ENCODE measurements around the gene MRPL1. TPM values are rescaled to one million over a fixed set of nuclear protein-coding genes. Genes with fewer than 3 reads are reported as not detected.

Gene MRPL1
- total and polyA plus RNA-seq, 9 of the 15 experiments (the other 6 are each of a cell fraction or from before 2014, with no cell fraction given) = 38.4 to 75.7 (median 63.7) TPM

DNA sequence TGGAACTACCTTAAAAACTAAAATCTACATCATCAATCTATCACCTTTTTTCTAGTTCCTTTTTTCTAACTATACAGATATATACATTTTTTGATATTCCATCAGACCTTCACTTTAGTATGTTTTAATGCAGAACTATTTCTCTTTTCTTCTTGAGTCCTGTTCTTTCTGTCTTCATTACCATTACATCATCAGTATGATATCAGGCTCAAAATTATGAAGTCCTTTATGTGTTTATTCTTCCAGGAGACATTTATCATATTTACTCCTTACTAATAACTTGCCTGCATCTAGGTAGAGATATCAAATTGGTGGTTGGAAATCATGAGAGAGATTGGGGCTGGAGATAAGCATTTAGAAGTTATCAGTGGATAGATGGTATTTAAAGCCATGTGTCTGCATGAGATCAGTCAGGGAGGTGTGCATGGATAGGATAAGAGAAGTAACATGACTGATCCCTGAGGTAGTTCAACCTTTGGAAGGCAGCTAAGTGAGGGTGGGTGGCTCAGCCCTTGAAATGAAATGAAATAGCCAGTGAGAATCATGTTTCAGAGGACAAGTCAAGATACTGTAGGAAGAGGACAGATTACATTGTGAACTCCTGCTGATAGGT is 43.1 kb downstream of the MRPL1 start (continued):
- TF ChIP-seq, protein P1, sequence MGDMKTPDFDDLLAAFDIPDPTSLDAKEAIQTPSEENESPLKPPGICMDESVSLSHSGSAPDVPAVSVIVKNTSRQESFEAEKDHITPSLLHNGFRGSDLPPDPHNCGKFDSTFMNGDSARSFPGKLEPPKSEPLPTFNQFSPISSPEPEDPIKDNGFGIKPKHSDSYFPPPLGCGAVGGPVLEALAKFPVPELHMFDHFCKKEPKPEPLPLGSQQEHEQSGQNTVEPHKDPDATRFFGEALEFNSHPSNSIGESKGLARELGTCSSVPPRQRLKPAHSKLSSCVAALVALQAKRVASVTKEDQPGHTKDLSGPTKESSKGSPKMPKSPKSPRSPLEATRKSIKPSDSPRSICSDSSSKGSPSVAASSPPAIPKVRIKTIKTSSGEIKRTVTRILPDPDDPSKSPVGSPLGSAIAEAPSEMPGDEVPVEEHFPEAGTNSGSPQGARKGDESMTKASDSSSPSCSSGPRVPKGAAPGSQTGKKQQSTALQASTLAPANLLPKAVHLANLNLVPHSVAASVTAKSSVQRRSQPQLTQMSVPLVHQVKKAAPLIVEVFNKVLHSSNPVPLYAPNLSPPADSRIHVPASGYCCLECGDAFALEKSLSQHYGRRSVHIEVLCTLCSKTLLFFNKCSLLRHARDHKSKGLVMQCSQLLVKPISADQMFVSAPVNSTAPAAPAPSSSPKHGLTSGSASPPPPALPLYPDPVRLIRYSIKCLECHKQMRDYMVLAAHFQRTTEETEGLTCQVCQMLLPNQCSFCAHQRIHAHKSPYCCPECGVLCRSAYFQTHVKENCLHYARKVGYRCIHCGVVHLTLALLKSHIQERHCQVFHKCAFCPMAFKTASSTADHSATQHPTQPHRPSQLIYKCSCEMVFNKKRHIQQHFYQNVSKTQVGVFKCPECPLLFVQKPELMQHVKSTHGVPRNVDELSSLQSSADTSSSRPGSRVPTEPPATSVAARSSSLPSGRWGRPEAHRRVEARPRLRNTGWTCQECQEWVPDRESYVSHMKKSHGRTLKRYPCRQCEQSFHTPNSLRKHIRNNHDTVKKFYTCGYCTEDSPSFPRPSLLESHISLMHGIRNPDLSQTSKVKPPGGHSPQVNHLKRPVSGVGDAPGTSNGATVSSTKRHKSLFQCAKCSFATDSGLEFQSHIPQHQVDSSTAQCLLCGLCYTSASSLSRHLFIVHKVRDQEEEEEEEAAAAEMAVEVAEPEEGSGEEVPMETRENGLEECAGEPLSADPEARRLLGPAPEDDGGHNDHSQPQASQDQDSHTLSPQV (IDR thresholded peaks at IDR 0.05) = no peak

DNA sequence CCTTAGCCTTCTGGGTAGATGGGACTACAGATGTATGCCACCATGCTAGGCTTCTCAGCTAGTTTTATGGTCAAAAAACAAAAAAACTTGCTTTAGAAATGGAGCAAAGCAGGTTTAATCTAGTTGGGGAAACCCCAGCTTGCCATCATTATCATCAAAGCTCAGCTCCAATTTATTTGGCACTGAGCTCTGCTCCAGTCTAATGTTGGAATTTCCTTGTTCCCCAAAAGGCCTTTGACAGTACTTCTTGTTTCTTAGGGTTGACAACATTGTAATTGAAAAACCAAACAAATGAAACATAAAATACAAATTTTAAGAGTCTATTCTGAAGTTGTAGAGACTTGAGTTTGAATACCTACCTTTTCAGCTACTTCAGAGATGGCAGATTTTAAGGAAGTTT is 48.0 kb downstream of the MRPL1 start:
- FAIRE-seq = no peak
- POLR2A ChIA-PET = interaction anchor here (0.6 kb wide), 1 partner anchor 45 kb away, joined by 3 read pairs; no protein-coding TSS in a partner anchor
- no peak overlapping the region for H2AFZ ChIP-seq (ENCODE audit: low read depth, low read length)
- TF ChIP-seq ZNF57 (CRISPR knock-in tag; IDR thresholded peaks at IDR 0.05) (no peak), NCOR1 (IDR thresholded peaks at IDR 0.05) (no peak), PRDM10 (IDR thresholded peaks at IDR 0.05; ENCODE audit: partially characterized antibody) (no peak), ZNF445 (CRISPR knock-in tag; IDR thresholded peaks at IDR 0.05; ENCODE audit: low read depth) (no peak)
- TF ChIP-seq, protein P2, sequence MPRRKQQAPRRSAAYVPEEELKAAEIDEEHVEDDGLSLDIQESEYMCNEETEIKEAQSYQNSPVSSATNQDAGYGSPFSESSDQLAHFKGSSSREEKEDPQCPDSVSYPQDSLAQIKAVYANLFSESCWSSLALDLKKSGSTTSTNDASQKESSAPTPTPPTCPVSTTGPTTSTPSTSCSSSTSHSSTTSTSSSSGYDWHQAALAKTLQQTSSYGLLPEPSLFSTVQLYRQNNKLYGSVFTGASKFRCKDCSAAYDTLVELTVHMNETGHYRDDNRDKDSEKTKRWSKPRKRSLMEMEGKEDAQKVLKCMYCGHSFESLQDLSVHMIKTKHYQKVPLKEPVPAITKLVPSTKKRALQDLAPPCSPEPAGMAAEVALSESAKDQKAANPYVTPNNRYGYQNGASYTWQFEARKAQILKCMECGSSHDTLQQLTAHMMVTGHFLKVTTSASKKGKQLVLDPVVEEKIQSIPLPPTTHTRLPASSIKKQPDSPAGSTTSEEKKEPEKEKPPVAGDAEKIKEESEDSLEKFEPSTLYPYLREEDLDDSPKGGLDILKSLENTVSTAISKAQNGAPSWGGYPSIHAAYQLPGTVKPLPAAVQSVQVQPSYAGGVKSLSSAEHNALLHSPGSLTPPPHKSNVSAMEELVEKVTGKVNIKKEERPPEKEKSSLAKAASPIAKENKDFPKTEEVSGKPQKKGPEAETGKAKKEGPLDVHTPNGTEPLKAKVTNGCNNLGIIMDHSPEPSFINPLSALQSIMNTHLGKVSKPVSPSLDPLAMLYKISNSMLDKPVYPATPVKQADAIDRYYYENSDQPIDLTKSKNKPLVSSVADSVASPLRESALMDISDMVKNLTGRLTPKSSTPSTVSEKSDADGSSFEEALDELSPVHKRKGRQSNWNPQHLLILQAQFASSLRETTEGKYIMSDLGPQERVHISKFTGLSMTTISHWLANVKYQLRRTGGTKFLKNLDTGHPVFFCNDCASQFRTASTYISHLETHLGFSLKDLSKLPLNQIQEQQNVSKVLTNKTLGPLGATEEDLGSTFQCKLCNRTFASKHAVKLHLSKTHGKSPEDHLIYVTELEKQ (CRISPR knock-in tag; IDR thresholded peaks at IDR 0.05) = no peak

More for the DNA sequence above, 48.0 kb downstream of the MRPL1 start:
- no TSS peak for BruUV-seq (replicated peaks)
- Histone ChIP-seq H3K27me3 (ENCODE audit: control insufficient read depth in 2 of 2, insufficient read depth in 2 of 2, low read length in 2 of 2) (no peaks in the 10 kb centered on the region), H3K4me3 (no peak overlapping the region), H3K27ac (ENCODE audit: extremely low read depth, low read depth, low read length) (no peak overlapping the region), H4K20me1 (replicated peaks; ENCODE audit: control insufficient read depth, insufficient read depth, low read length) (no peaks in the 10 kb centered on the region), H3K36me3 (ENCODE audit: control insufficient read depth, insufficient read depth, low read length) (peaks cover 40% of the 10 kb centered on the region), H3K4me1 (replicated peaks in 1 of 2; ENCODE audit: control insufficient read depth in 2 of 2, insufficient read depth in 2 of 2, low read length in 2 of 2) (peaks cover 0 to 8% of the 10 kb centered on the region in 2 experiments; a peak in 2 of 5 replicates), H3K4me2 (ENCODE audit: insufficient read depth, low read length) (no peak overlapping the region), H3K9me3 (replicated peaks; ENCODE audit: control insufficient read depth, insufficient read depth, low read depth, low read length) (no peaks in the 10 kb centered on the region), H3K9me1 (ENCODE audit: control insufficient read depth, insufficient read depth, low read length) (no peaks in the 10 kb centered on the region), H3K79me2 (ENCODE audit: control insufficient read depth, insufficient read depth, low read length) (no peaks in the 10 kb centered on the region), H3K9ac (ENCODE audit: insufficient read depth in 1 of 2, low read depth in 2 of 2, low read length in 2 of 2) (no peak overlapping the region)
- intact Hi-C loops (cut with micrococcal nuclease) (no loop called here), in situ Hi-C loops (cut with MboI) (no loop called here)
- no peak for DNase-seq (ENCODE audit: extremely low read depth in 1 of 4, low spot score in 3 of 4)
- no peak for ATAC-seq
- CTCF ChIA-PET (ENCODE audit: low intra/inter-chr PET ratio) = no interaction called here

Measured in K562 (cell line).